NCI-H524 treated with DMSO at 0.1 percent for 48 hours (cell line): ENCODE measurements around the gene ILKAP.
"Not testable (repeated sequence)": the region's sequence is repeated elsewhere in the genome, so short reads cannot be mapped to it uniquely, and the experiment has no call there.

Experiments used
- DNase-seq: peaks from one replicate; lab custom pipeline; 2025; lab: John Stamatoyannopoulos, UW

Gene ILKAP

DNA sequence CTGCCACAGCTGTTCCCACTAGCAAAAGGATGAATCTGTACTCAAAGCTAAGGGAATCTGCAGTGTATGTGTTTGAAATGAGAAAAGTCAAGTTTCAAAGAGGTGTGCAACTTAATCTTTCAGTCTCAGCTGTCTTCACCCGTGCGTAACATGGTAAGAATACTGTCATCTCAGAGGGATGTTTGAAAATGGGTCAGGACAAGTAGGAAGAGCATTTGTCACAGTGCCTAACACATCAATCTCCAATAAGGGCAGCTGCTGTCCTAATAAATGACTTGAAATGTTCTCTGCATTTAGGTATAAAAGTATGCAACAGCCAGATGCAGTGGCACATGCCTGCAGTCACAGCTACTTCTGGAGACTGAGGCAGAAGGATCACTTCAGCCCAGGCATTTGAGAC is 13.1 kb downstream of the ILKAP start:
- no peak for DNase-seq

DNA sequence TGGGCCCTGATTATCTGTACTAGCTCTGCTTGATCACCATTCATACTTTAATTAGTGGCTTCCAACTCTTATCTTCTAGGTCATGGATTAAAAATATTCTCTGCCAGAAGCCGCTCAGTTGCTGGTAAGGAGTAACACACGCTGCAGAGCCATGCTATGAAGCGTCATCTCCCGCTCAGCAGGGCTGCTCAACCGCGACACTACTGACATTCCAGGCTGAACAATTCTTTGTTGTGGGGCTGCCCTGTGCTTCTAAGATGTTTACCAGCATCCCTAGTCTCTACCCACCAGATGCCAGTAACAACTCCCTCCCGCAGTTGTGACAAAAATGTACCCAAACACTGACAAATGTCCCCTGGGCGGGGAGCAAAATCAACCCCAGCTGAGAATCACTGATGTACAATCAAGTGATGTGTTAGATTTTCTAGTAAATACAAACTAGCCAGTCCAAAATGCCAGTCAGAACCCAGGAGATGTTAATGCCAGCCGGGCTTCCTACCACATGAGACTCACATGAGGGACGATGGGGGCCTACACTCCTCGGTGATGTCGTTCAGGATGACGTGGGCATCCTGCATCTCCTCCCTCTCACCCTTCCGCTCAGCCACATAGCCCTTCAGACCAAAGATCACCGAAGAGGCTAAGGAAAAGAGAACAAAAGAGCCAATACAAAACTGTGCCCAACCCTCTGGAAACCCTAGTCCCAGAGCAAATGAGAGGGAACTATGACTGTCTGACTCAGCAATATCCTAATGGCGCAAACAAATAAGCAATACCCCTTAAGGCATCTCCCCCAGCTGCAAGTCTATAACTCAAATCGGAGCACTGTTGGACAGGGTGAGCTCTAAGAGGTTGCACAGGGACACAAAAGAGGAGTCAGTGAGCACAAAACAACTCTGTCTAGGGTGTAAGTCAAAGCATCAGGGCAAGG is 15.6 kb downstream of the ILKAP start:
- DNase-seq: no peak

DNA sequence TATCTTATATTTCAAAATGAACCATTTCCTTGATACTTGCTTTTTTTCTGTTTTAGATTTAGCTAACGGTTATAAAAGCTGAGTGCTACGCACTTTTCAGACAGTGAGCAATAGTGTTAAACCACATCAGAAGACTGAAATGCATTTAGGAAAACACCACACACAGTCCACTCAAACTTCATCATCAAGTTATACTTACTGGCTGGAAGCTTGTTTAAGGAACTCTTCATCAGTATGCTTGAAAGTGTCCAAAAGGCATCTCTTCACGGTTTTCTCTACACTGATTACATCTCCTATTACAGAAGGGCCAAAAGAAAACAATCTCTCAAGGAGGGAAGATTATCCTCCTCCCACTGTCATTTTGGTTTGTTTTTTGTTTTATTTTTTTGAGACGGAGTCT is 19.7 kb downstream of the ILKAP start:
- DNase-seq: no peak

DNA sequence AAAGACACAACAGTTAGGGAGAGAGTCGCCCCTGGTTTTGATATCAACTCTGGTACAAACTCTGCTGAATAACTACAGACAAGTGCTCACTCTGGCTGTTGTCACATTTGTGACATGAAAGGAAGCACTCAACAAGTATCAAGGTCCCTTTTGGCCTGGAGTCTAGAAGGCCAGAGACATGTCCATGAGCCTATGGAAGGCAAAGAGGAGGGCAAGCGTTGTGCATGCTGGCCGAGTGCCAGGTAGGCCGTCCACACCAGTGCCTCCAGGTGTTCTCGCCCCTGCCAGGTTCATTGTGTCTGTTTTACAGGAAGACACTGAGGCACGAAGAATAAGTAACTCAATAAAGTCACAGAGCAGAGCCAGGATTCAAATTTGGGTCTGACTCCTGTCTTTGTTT is 21.1 kb downstream of the ILKAP start:
- no peak for DNase-seq

DNA sequence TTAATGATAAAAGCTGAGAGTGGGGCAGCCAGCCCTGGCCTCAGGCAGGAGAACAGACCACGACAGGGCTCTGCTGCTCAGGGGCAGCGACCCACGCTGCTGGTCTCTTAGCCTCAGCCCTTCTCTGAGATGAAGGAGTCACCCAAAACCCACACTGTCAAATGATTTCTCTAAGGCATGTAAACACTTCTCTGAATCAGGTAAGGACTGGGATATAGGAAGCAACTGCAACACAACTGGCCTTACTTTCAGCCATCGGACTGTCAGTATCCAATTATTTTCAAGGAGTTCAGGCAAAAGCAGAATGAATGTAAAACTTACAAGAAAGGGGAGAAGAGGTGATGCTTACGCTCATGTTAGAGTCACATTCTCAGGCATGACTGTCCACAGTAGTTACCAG is 22.9 kb downstream of the ILKAP start:
- no peak for DNase-seq

DNA sequence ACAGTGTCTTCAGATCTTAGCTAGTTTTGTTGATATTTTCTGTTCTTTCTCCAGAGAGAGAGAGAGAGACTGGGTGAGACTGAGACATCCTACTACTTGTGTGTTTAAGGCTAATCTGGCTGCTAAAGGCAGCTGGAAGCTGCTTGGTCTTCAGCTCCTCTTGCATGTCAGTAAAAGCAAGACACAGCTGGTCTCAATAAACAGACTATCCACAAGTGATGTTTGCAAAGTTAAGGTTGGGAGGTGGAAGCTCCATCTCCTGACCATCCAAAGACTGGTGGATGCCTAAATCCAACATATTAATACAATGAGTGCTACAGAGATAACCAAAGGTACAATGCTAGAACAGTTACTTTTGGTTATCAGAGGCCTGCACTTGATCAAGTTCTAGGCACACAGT is 26.9 kb downstream of the ILKAP start:
- DNase-seq: no peak

DNA sequence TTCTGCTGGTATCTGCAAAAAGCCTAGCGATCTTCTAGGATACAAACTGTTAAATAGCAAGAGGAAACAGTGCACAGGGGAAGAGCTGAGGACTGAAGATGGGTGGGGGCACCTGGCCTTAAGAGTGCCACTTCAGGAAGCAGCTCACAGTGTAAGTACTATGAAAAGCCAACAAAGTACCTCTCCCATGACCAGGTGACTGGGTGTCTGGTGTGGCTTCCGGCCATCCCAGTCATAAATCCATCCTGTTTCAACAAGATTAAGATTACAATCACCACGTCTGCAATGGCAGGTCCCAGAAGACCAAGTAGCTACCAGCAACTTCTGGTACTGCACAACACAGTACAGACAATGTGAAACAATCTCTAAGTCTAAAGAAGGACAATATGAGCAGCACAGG is 28.8 kb downstream of the ILKAP start:
- DNase-seq: no peak

DNA sequence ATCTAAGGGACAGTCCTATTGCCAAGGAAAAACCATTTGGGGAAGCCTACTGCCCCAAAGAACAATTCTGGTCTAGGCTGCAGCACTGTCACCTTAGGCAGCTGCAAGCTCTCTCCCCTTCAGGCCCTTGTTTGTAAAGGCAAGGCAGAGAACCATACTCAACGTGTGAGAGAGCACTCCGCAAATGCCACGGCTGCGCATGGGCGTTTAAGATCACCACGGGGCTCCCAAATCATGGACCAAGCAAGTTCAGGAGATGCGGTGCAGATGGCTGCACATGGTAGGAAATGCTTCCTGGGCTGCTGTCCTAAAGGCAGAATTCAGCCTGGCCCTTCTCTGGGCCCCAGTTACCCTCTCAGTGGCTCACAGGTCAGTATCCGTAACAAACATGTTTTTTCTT is 29.2 kb downstream of the ILKAP start:
- DNase-seq: no peak

DNA sequence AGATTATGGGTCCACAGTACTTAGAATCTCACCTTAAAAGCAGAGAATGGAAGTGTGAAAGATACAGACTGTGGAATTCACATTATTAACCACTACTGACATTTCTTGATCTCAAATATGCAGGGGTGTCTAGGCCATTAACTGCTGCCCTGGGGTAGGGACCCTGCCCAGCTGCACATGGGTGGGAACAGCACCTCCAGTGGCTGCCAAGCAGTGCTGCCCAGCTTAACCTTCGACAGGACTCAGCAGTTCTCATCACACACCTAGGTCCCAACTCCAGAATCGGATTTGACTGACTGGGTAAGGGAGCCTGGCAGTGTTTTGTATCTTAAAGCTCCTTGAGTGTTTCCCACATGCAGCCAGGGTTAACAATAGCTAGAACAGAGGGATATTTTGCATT is 29.8 kb downstream of the ILKAP start:
- no peak for DNase-seq

DNA sequence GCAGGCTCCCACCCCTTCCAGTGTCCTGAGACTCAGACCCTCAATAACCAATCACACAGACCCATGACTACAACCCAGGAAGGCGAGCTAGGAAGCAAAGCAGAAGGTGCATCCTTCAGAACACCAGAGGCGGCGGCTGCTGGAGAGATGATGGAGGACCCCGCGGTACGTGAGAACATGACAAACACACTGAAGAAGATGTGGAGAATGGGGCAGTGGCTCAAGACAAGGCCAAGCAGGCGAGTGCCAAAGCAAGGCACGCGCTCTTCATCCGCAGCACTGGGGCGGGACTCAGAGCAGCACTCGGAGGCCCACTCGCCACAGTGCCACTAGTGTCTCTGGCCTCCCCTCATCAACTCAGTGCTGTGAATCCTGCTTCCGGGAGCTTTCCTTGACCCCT is 31.1 kb downstream of the ILKAP start:
- DNase-seq: no peak

DNA sequence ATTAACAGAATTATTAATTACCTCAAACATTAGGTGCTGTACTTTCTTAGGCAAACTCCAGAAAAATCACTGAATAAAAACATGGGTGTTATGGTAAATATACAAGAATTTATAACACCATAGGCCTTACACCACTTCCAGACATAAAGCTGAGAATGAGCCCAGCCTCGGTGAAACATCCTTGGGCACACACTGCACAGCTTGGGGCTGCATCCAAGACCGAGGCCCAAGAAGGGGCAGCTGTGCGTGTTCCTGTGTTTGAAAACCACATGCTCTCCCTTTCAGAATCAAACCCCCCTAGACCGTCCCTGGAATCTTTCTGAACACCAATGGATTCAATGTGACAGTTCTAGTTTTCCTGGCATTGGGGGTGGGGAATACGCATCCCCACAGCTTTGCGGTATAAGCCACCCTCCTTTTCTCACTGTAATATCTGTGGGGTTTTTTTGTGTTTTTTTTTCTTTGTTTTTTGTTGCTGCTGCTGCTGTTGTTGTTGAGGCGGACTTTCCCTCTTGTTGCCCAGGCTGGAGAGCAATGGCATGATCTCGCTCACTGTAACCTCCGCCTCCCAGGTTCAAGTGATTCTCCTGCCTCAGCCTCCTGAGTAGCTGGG is 31.8 kb downstream of the ILKAP start:
- no peak for DNase-seq

DNA sequence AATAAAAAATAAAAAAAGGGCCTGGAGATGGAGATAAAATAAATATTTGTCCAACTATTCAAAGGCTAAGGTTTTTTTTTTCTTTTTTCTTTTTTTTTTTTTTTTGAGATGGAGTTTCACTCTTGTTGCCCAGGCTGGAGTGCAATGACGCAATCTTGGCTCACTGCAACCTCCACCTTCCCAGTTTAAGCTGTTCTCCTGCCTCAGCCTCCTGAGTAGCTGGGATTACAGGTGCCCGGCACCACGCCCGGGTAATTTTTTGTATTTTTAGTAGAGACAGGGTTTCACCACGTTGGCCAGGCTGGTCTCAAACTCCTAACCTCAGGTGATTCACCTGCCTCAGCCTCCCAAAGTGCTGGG is 32.4 kb downstream of the ILKAP start:
- DNase-seq: not testable (repeated sequence)

DNA sequence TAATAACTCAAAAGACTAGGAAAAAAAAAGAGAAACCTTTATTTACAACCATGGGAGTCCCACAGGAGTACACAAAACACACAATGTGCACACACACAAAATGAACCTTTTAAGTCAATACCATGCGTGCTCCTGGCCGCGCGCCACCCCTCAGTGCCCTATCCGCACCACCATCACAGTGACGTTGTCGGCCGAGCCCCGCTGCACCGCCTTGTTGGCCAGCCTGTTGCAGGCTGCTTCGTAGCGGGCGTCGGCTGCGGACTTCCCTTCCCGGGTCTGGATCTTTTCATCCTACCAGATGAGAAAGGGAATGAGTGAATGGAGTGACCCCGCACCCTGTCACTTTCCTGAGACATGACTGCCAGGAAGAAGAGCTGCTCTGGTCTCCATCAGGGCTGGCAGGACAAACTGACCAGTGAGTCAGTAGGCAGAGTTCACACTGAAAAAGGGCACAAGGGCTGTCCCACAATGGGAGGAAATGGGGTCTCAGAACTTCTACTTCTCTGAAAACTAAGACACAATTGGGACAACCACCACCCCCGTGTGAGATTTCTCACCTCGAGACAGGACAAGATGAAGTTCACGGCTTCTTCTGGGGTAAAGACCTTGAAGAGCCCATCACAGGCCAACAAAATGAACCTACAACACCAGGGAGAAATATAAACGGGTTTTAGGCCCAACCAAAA is 33.0 kb downstream of the ILKAP start:
- no peak for DNase-seq

DNA sequence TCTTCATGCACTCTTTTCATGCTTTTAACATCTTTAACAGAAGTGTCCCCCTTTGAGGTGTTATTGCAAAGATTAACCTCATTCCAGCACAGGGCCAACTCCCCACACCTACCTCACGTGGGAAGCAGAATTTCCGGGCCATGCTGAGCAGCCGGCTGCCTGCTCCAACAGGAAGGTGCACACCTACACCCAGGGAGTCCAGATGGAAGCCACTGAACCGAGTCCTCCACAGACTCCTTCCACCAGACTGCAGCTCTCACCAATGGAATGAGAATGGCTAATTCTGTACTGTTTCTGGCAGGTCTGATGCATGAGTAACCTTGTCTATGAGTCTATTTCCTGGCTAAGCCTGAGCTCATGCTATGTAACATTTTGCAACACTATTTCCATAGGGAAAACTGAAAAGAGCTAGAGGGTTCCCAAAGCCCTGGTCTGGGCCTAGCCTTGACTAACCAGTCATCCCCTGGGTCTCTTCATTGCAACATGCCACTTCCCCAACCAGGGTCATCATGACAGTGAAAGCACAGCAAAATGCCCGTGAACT is 33.7 kb downstream of the ILKAP start:
- DNase-seq: no peak

DNA sequence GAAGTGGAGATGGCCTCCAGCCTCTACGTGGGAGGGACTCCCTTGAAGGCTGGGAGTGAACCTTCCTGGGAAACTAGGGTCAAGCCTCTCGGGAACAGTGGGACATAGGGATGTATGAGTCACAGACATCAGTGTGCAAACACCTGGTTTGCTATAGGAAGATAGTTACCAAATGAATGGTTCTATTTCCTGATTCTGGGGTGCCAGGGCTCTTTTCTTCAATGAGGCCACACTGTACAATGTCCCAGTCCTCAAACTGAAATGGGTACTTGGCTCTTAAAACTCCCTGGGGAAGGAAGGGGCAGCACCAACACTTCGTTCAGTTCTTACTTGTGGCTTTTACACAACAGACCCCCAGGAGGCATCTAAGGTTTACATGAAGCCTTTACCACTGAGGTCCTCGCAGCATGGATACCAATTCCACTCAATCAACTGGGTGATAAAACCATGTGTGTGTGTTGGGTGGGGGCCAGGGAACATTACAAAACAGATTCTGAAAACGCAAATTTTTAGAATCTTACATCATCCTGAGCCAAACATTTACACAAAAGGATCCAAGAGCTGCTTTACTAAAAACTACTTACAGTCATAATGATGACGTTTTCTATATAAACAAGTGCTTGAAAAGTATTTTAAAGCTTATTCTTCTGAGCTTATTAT is 34.3 kb downstream of the ILKAP start:
- no peak for DNase-seq

DNA sequence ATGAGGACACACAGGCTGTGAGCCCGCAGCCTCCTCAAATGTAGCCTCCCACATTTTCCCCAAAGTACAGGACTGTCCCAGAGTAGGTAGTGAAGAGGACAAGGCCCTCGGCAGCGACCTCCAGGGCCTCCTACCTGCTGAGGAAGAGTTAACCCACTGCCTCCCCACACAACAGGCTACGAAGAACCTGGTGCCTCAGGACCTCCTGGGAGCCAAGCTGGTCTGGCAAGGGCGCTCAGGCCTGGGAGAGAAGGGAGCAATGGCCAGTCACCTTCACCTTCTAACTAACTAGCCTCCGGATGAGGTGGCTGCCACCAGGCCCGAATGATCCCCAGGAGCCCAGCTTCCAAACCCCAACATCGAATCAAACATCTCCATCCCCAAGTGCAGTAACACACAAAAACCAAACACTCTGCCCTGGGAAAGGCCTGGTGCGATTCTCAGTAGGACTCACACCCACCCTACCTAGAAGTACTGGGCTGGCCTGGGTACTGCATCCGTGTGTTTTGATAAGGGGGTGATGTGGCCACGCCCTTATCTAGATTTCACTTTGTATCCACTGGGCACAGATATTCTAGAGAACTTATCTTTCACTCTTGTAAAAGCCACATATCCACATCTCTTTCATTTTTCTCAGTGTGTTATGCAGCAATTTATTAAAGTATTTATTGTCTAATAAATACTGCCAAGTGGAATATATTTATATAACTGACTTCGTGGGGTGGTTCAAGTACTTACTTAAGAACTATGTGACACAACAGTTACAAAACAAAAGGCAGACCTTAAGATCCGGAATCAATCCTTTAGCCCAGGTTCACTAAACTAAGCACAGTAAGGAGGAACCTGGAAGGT is 35.1 kb downstream of the ILKAP start:
- DNase-seq: no peak

DNA sequence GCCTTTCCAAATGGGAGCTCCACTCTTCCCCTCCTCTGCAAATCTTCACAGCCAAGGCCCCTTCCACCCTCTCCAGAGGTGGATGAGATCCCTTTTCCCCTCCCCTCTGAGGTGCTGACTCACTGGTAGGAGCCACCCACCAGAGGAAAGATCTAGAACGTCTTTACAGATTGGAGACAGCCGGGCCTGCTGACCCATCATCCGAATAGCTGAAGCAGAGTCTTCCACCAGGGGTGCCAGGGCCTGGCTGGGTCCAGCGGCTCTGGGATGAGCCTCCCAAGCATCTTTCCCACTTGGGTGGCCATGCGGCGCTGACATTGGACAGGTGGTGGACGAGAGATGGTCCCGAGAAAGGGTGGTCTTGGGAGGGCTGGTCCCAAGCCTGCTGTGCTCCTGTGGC is 35.7 kb downstream of the ILKAP start:
- DNase-seq: no peak

DNA sequence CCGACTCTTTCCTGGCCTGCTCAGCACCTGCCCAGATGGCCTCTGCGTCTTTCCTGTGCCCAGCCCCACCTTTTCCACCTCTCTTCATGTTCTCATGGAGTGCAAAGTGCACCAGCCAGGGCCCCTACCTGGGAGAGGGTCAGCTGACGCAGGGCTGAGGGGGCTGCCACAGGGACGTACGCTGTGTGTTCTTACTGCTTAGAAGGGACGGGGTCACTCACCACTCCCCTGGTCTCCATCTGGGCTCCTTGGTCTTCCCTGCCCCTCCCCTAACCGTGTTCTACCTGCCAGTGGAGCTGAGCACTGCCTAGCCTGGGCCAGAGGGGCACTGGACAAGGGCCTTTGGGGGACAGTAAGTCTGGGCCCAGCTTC is 36.2 kb downstream of the ILKAP start:
- no peak for DNase-seq

DNA sequence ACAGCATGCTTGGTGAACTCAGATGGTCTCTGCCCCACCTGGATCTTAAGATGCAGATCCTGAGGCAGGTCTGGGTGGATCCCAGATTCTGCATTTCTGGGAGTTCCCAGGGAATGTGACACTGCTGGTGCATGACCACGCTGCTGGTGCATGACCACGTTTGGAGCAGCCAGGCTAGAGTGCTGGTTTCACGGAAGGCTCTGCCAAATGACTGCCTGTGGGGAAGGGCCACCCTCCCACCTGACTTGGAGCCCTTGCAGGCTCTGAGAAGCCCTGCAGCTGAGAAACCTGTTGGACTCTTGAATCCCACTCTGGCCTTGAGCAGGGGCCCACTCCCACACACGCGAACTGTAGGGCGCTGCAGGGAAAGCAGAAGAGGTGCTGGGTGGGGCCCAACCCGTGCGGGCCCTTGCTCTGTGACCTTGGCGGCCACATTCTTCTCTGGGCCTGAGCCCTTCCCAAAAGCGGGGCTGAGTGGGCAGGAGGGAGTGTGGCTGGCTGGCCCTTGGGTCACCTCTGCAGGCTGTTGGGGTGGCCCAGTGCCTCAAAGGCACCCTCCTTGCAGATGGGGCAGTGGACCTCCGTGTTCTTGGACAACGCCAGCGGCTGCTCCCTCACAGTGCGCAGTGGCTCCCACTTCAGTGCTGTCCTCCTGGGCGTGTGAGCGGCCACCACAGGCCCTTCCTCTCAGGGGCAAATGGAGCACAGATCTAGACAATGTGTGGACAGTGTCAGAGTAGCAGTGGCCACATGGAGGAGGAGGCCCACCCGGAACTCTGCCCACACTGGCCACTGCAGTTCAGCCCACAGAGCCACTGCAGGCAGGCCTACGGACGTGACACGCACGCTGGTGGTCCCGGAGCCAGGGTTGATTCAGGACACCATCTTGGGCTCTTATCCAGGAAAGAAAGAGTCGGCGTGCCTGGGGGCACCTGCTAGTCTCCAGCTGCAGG is 36.8 kb downstream of the ILKAP start:
- DNase-seq: no peak

DNA sequence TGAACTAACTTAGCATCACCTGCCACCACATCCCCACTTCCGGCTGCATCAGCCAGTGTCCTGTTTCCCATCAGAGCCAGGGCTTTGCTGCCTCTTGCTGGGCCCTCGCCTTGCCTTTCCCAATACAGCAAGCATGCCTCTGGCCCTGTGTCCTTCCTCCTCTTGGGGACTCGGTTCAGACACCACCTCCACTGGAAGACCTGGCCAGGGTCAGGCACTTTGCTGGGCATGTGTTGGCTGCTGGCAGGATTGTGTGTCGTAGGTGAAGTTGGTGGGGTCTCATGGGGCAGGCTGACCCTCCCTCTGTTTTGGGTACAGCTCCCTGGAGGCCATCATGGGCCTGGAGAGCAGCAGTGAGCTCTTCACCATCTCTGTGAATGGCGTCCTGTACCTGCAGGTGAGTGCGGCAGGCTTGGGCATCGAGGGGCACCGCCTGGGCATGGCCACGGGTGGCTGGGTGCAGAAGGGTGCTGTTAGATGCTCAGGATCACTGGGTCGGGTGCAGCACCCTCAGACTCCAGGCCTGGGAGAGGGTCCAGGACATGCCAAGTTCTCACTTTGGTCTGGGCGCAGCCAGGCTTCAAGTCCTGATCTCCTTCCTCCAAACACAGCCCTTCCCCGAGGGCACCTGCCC is 38.1 kb downstream of the ILKAP start:
- DNase-seq: no peak
